Naive thymus-derived CD8-positive, alpha-beta T cell (primary cell): ENCODE data around the gene JAKMIP1. TPM values are rescaled to one million over a fixed set of nuclear protein-coding genes. Genes with fewer than 3 reads are reported as not detected.

Source experiments
- ATAC-seq, 2 donors: fragments of 150-1000 bp; cut with Tn5 transposase in 1 of 2; sonication (Bioruptor Pico), chemical (Tn5 transposase) in 1 of 2; 1 replicate in 1 of 2; 2 replicates in 1 of 2; pipeline ENCODE4 v1.10.0; 2021; ENCODE audit warnings: mild to moderate bottlenecking in 2 of 2, moderate library complexity in 2 of 2
- POLR2A ChIA-PET: fragments of 350-600 bp; sonication (Branson Sonifier 250); formaldehyde crosslinking; loops from one replicate; lab custom pipeline; 2021; ENCODE audit warnings: antibody characterized with exemption; lab: Charles Lee
- DNase-seq, 10 donors: peaks; one replicate each; pipeline versions ENCODE4 v3.0.0 to v3.0.0-alpha.2; 2020 to 2022
- H3K27ac Mint-ChIP-seq, 10 donors: one replicate each; pipeline ENCODE4 v1.8.0; 2020 to 2022; ENCODE audit warnings: mild to moderate bottlenecking in 10 of 10, mixed read lengths in 10 of 10, moderate library complexity in 4 of 10, inconsistent platforms in 1 of 10
- H3K27me3 Mint-ChIP-seq, 5 donors: one replicate each; pipeline ENCODE4 v1.8.0; 2021 to 2022; ENCODE audit warnings: mixed read lengths in 5 of 5
- H3K36me3 Mint-ChIP-seq, 3 donors: one replicate each; pipeline ENCODE4 v1.8.0; 2020 to 2022; ENCODE audit warnings: mixed read lengths in 3 of 3, mild to moderate bottlenecking in 2 of 3, inconsistent platforms in 1 of 3
- H3K4me1 Mint-ChIP-seq, 4 donors: one replicate each; pipeline ENCODE4 v1.8.0; 2021 to 2022; ENCODE audit warnings: mixed read lengths in 4 of 4
- H3K4me3 Mint-ChIP-seq, 10 donors: one replicate each; pipeline ENCODE4 v1.8.0; 2020 to 2022; ENCODE audit warnings: mild to moderate bottlenecking in 10 of 10, mixed read lengths in 10 of 10, moderate library complexity in 6 of 10, inconsistent platforms in 1 of 10
- H3K9me3 Mint-ChIP-seq, 9 donors: one replicate each; pipeline ENCODE4 v1.8.0; 2020 to 2022; ENCODE audit warnings: mixed read lengths in 9 of 9, mild to moderate bottlenecking in 3 of 9, inconsistent platforms in 1 of 9, moderate library complexity in 1 of 9
- polyA plus RNA-seq, 3 donors: library from polyadenylated mRNA; unstranded; fragments of 300-500 nt; fragmentation: Illumina TruSeq; gene quantifications; one replicate each; pipeline ENCODE4 v1.2.3, GENCODE V29; 2021
- total RNA-seq, 8 experiments: library from RNA in 2 of 8; stranded (reverse) in 2 of 8; gene quantifications; one replicate each; pipeline ENCODE4 v1.2.3 and lab custom pipeline; 2021 to 2026

JAKMIP1 gene
- total and polyA plus RNA-seq, 5 experiments from 2014 or later, result 0.15 to 9.6 (median 0.53) TPM; not detected in 1

- Mint-ChIP-seq H3K36me3 (no peaks in the 10 kb centered on the region), H3K27ac (no peak overlapping the region), H3K27me3 (peaks cover 3 to 39% (median 17%) of the 10 kb centered on the region in 5 donors), H3K4me1 (no peaks in the 10 kb centered on the region), H3K4me3 (no peak overlapping the region), H3K9me3 (peaks cover 0 to 10% (median 2%) of the 10 kb centered on the region in 9 donors)
- POLR2A ChIA-PET, result no interaction called here
- ATAC-seq, result no peak
- no peak for DNase-seq
Observed at GRCh38 chr4:6206771-6207290, 6.5 kb upstream of the JAKMIP1 start.

DNA sequence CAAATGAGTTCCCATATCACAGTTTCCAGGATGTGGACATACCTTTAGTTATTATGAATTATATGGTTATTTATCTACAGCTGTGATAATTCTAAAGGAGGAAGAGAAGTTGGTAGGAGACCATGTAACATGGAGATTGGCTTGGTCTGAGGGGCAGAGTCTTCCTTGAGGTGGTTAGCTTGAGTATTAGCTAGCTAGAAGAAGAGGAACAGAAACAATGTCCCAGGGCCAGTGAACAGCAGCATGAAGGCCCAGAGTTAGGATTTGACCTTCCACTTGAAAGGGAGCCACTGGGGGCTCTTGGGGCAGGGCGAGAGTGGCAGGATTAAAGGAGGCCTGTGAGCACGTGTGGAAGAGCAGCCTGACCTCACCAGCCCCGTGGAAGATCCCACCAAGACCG, 5.6 kb upstream of the JAKMIP1 start:
- POLR2A ChIA-PET, result no interaction called here
- ATAC-seq (no peak), DNase-seq (no peak)
- H3K4me1 Mint-ChIP-seq, result peaks cover 0 to 6% (median 4%) of the 10 kb centered on the region in 4 donors
- no peak overlapping the region for H3K27ac Mint-ChIP-seq
- peaks cover 9 to 48% (median 24%) of the 10 kb centered on the region in 5 donors for H3K27me3 Mint-ChIP-seq
- peaks cover 0 to 19% (median 10%) of the 10 kb centered on the region in 9 donors for H3K9me3 Mint-ChIP-seq
- no peak overlapping the region for H3K4me3 Mint-ChIP-seq
- peaks cover 0 to 8% (median 0%) of the 10 kb centered on the region in 3 donors for H3K36me3 Mint-ChIP-seq

- peaks cover 0 to 8% (median 4%) of the 10 kb centered on the region in 4 donors for H3K4me1 Mint-ChIP-seq
- peaks cover 9 to 52% (median 26%) of the 10 kb centered on the region in 5 donors for H3K27me3 Mint-ChIP-seq
- peaks cover 0 to 9% (median 0%) of the 10 kb centered on the region in 3 donors for H3K36me3 Mint-ChIP-seq
- H3K27ac Mint-ChIP-seq, result no peak overlapping the region
- no peak for ATAC-seq
- H3K9me3 Mint-ChIP-seq, result peaks cover 0 to 20% (median 10%) of the 10 kb centered on the region in 9 donors
- DNase-seq, result no peak
- POLR2A ChIA-PET, result no interaction called here
- no peak overlapping the region for H3K4me3 Mint-ChIP-seq
Observed at GRCh38 chr4:6205567-6205931, 5.2 kb upstream of the JAKMIP1 start.

GRCh38 chr4:6204871-6205566, 4.7 kb upstream of the JAKMIP1 start:
- ATAC-seq (no peak), DNase-seq (no peak)
- Mint-ChIP-seq H3K4me1 (peaks cover 0 to 8% (median 4%) of the 10 kb centered on the region in 4 donors), H3K36me3 (peaks cover 0 to 9% (median 0%) of the 10 kb centered on the region in 3 donors), H3K27me3 (peaks cover 9 to 52% (median 26%) of the 10 kb centered on the region in 5 donors), H3K9me3 (peaks cover 0 to 20% (median 9%) of the 10 kb centered on the region in 9 donors), H3K4me3 (no peak overlapping the region), H3K27ac (no peak overlapping the region)
- POLR2A ChIA-PET, result no interaction called here

- POLR2A ChIA-PET, result no interaction called here
- H3K4me3 Mint-ChIP-seq, result no peak overlapping the region
- peaks cover 9 to 54% (median 24%) of the 10 kb centered on the region in 5 donors for H3K27me3 Mint-ChIP-seq
- no peak for DNase-seq
- no peak overlapping the region for H3K27ac Mint-ChIP-seq
- H3K4me1 Mint-ChIP-seq, result peaks cover 1 to 8% (median 4%) of the 10 kb centered on the region in 4 donors
- ATAC-seq, result no peak
- H3K9me3 Mint-ChIP-seq, result peaks cover 0 to 20% (median 9%) of the 10 kb centered on the region in 9 donors
- peaks cover 0 to 9% (median 0%) of the 10 kb centered on the region in 3 donors for H3K36me3 Mint-ChIP-seq
Observed at GRCh38 chr4:6204098-6204497, 3.7 kb upstream of the JAKMIP1 start.

GRCh38 chr4:6201580-6202091, 1.3 kb upstream of the JAKMIP1 start:
- H3K9me3 Mint-ChIP-seq, result peaks cover 0 to 20% (median 9%) of the 10 kb centered on the region in 9 donors
- H3K4me3 Mint-ChIP-seq, result peak overlapping the region; percentile 47 to 83 (median 70)
- peaks cover 4 to 23% (median 20%) of the 10 kb centered on the region in 4 donors for H3K4me1 Mint-ChIP-seq
- POLR2A ChIA-PET, result no interaction called here
- DNase-seq, result no peak
- peak in 1 of 2 donors; percentile 46 for ATAC-seq
- H3K27me3 Mint-ChIP-seq, result peaks cover 18 to 67% (median 44%) of the 10 kb centered on the region in 5 donors
- H3K27ac Mint-ChIP-seq, result peak overlapping the region in 3 of 10 donors; percentile 31 to 91 (median 73)
- H3K36me3 Mint-ChIP-seq, result peaks cover 0 to 9% (median 3%) of the 10 kb centered on the region in 3 donors

GRCh38 chr4:6200922-6201362, 593 bp upstream of the JAKMIP1 start:
- H3K4me1 Mint-ChIP-seq, result peaks cover 4 to 23% (median 20%) of the 10 kb centered on the region in 4 donors
- H3K4me3 Mint-ChIP-seq, result peak overlapping the region in 9 of 10 donors; percentile 47 to 71 (median 63)
- H3K36me3 Mint-ChIP-seq, result peaks cover 0 to 9% (median 3%) of the 10 kb centered on the region in 3 donors
- ATAC-seq (peak; percentile 11 to 22), DNase-seq (no peak)
- H3K27me3 Mint-ChIP-seq, result peaks cover 16 to 67% (median 44%) of the 10 kb centered on the region in 5 donors
- peak overlapping the region in 2 of 10 donors; percentile 73 to 91 for H3K27ac Mint-ChIP-seq
- POLR2A ChIA-PET, result no interaction called here
- peaks cover 0 to 20% (median 9%) of the 10 kb centered on the region in 9 donors for H3K9me3 Mint-ChIP-seq

DNA sequence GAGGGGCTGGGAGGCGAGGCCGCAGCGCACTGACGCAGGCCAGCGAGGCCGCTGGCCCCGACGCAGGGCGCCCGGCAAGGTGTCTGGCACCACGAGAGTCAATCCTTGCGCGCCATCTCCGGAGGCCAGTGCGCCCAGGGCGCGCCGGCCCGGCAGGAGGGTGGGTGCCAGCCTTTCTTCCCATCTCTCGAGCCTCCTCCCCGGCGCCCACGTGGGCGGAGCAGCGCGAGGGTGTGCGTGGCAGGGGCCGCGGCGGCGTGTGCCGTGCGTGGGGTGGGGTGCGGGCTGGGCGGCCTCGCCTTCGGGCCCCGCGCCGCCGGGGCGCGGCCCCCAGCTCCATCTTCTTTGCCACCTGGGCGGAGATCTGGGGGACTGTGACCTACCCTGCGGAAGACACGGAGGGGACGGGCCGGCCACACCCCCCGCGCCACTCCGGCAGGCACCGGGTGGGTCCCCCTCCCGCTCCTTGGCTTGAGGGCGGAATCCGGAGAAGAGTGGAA, 877 bp downstream of the JAKMIP1 start:
- Mint-ChIP-seq H3K27me3 (peaks cover 12 to 71% (median 46%) of the 10 kb centered on the region in 5 donors), H3K27ac (no peak overlapping the region), H3K4me1 (peaks cover 4 to 23% (median 20%) of the 10 kb centered on the region in 4 donors), H3K9me3 (peaks cover 0 to 20% (median 9%) of the 10 kb centered on the region in 9 donors), H3K36me3 (peaks cover 0 to 9% (median 3%) of the 10 kb centered on the region in 3 donors), H3K4me3 (peak overlapping the region in 7 of 10 donors; percentile 63 to 83 (median 72))
- DNase-seq (no peak), ATAC-seq (peak in 1 of 2 donors; percentile 7)
- POLR2A ChIA-PET, result no interaction called here

DNA sequence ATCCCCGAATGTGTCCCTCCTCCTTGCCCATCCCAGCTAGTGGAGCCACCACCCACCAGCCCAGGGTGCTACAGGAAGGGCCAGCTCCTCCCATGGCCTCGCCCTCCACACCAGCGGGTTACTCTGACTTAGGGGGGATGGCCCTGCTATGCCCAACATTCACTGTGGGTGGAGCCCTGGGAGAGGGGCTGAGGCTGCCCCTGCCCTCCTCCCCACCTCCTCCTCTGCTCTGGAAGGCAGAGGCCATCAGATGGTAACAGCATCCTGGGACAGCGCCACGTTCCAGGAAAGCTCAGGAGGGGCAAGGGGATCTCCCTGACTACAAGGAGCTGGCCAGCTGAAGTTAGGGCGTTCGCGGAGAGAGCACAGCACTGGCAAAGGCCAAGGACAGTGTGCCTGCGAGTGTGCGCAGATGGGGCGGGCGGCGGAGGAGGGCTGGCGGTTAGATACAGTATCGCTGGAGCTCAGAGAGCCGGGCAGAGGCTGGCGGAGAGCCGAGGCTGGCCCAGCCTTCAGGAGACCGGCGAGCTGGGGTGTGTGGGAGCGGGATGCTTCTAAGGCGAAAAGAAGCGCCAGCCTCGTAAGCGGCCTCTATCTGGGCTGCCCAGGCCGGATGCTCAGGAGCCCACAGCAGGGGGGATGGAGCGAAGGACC, 1.5 kb downstream of the JAKMIP1 start:
- peak overlapping the region in 3 of 10 donors; percentile 59 to 91 (median 87) for H3K27ac Mint-ChIP-seq
- peaks cover 0 to 20% (median 9%) of the 10 kb centered on the region in 9 donors for H3K9me3 Mint-ChIP-seq
- peak in 1 of 10 donors; percentile 29 for DNase-seq
- H3K27me3 Mint-ChIP-seq, result peaks cover 13 to 77% (median 48%) of the 10 kb centered on the region in 5 donors
- peaks cover 0 to 9% (median 3%) of the 10 kb centered on the region in 3 donors for H3K36me3 Mint-ChIP-seq
- H3K4me3 Mint-ChIP-seq, result peak overlapping the region; percentile 39 to 83 (median 72)
- peaks cover 4 to 23% (median 20%) of the 10 kb centered on the region in 4 donors for H3K4me1 Mint-ChIP-seq
- POLR2A ChIA-PET, result no interaction called here
- ATAC-seq, result peak in 1 of 2 donors; percentile 13

DNA sequence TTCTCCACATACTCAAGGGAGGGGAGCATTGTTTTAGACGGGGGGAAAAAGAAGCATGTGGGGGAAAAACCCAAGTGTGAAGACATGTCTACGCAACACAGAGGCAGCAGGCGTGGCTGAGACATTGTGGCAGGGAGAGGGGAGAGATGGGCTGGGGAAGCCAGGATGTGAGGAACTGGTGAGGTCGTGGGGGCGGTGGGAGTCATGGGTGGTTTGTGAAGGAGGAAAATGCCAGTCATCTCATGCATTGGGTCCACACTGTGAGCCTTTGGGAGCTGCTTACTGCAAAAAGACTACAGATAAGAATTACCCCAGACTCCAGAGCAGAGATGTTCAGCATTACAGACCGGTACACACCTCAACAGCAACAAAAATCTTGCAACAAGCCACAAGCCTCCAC, 2.1 kb downstream of the JAKMIP1 start:
- POLR2A ChIA-PET, result no interaction called here
- Mint-ChIP-seq H3K9me3 (peaks cover 0 to 20% (median 9%) of the 10 kb centered on the region in 9 donors), H3K4me1 (peaks cover 4 to 23% (median 20%) of the 10 kb centered on the region in 4 donors), H3K36me3 (peaks cover 0 to 9% (median 3%) of the 10 kb centered on the region in 3 donors), H3K27ac (peak overlapping the region in 4 of 10 donors; percentile 32 to 91 (median 73)), H3K27me3 (peaks cover 15 to 83% (median 53%) of the 10 kb centered on the region in 5 donors), H3K4me3 (peak overlapping the region in 9 of 10 donors; percentile 26 to 83 (median 64))
- ATAC-seq (no peak), DNase-seq (peak in 1 of 10 donors; percentile 50)

DNA sequence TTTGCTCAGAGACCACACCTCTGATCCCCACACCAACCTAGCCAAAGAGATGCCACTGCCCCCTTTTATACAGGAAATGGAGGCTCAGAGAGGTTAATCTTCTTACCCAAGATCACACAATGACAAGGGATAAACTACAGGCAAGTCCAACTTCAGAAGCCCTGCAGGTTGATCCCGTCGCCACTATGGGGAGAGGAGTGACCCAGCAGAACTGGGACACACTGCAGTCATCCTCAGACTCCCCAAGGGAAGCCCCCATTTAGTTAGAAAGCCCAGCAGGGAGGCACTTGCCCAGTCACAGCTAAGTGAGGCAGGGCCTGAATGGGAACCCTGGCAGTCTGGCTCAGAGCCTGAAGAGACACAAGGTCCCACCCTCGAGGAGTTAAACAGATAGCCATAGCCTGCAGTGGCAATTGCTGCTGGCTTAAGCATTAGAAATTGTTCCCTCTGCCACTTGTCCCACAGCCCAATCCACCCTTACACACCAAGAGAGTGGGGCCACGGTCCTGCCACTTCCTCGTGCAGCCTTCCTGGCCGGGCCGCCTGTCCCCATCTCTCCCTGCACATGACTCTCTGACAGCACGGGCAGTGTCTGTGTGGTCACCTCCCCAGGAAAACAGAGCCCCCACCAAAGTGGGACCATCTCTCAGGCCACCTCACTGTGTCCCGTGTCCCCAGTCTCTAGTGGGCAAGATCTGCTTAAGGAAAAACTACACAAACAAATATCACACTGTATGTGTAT, 2.7 kb downstream of the JAKMIP1 start:
- H3K4me1 Mint-ChIP-seq, result peaks cover 4 to 23% (median 20%) of the 10 kb centered on the region in 4 donors
- H3K36me3 Mint-ChIP-seq, result peaks cover 0 to 9% (median 3%) of the 10 kb centered on the region in 3 donors
- ATAC-seq (no peak), DNase-seq (no peak)
- peaks cover 0 to 17% (median 9%) of the 10 kb centered on the region in 9 donors for H3K9me3 Mint-ChIP-seq
- peak overlapping the region in 5 of 10 donors; percentile 6 to 91 (median 59) for H3K27ac Mint-ChIP-seq
- POLR2A ChIA-PET, result no interaction called here
- peaks cover 14 to 84% (median 57%) of the 10 kb centered on the region in 5 donors for H3K27me3 Mint-ChIP-seq
- peak overlapping the region in 9 of 10 donors; percentile 8 to 83 (median 64) for H3K4me3 Mint-ChIP-seq
